Measurements from ENCODE around the gene CCDC85A. TPM values are rescaled to one million over a fixed set of nuclear protein-coding genes. Genes with fewer than 3 reads are reported as not detected.
A peak's percentile ranks its signal among the peaks of the same experiment; 100 is the strongest.

CCDC85A gene
- total and polyA plus RNA-seq, 2 experiments from 2014 or later = 0.21 to 0.24 TPM

DNA sequence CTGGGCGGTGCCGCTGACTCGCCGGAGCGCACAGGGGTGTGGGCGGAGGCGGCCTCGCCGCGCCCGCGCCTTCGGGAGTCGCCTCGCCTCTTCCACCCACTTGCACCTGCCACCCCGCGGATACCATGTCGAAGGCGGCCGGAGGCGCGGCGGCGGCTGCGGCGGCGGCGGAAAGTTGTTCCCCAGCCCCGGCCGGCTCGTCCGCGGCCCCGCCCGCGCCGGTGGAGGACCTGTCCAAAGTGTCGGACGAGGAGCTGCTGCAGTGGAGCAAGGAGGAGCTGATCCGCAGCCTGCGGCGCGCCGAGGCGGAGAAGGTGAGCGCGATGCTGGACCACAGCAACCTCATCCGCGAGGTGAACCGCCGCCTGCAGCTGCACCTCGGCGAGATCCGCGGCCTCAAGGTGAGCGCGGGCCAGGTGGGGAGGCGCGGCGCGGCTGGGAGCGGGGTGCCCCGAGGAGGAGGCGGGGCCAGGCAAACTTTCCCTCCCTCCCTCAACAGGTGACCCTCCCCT is 766 bp downstream of the CCDC85A start (continued):
- TF ChIP-seq, protein P1, sequence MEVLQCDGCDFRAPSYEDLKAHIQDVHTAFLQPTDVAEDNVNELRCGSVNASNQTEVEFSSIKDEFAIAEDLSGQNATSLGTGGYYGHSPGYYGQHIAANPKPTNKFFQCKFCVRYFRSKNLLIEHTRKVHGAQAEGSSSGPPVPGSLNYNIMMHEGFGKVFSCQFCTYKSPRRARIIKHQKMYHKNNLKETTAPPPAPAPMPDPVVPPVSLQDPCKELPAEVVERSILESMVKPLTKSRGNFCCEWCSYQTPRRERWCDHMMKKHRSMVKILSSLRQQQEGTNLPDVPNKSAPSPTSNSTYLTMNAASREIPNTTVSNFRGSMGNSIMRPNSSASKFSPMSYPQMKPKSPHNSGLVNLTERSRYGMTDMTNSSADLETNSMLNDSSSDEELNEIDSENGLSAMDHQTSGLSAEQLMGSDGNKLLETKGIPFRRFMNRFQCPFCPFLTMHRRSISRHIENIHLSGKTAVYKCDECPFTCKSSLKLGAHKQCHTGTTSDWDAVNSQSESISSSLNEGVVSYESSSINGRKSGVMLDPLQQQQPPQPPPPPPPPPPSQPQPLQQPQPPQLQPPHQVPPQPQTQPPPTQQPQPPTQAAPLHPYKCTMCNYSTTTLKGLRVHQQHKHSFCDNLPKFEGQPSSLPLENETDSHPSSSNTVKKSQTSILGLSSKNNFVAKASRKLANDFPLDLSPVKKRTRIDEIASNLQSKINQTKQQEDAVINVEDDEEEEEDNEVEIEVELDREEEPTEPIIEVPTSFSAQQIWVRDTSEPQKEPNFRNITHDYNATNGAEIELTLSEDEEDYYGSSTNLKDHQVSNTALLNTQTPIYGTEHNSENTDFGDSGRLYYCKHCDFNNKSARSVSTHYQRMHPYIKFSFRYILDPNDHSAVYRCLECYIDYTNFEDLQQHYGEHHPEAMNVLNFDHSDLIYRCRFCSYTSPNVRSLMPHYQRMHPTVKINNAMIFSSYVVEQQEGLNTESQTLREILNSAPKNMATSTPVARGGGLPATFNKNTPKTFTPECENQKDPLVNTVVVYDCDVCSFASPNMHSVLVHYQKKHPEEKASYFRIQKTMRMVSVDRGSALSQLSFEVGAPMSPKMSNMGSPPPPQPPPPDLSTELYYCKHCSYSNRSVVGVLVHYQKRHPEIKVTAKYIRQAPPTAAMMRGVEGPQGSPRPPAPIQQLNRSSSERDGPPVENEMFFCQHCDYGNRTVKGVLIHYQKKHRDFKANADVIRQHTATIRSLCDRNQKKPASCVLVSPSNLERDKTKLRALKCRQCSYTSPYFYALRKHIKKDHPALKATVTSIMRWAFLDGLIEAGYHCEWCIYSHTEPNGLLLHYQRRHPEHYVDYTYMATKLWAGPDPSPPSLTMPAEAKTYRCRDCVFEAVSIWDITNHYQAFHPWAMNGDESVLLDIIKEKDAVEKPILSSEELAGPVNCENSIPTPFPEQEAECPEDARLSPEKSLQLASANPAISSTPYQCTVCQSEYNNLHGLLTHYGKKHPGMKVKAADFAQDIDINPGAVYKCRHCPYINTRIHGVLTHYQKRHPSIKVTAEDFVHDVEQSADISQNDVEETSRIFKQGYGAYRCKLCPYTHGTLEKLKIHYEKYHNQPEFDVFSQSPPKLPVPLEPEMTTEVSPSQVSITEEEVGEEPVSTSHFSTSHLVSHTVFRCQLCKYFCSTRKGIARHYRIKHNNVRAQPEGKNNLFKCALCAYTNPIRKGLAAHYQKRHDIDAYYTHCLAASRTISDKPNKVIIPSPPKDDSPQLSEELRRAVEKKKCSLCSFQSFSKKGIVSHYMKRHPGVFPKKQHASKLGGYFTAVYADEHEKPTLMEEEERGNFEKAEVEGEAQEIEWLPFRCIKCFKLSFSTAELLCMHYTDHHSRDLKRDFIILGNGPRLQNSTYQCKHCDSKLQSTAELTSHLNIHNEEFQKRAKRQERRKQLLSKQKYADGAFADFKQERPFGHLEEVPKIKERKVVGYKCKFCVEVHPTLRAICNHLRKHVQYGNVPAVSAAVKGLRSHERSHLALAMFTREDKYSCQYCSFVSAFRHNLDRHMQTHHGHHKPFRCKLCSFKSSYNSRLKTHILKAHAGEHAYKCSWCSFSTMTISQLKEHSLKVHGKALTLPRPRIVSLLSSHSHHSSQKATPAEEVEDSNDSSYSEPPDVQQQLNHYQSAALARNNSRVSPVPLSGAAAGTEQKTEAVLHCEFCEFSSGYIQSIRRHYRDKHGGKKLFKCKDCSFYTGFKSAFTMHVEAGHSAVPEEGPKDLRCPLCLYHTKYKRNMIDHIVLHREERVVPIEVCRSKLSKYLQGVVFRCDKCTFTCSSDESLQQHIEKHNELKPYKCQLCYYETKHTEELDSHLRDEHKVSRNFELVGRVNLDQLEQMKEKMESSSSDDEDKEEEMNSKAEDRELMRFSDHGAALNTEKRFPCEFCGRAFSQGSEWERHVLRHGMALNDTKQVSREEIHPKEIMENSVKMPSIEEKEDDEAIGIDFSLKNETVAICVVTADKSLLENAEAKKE (CRISPR knock-in tag; IDR thresholded peaks at IDR 0.05) = no peak
- TF ChIP-seq, protein P2, sequence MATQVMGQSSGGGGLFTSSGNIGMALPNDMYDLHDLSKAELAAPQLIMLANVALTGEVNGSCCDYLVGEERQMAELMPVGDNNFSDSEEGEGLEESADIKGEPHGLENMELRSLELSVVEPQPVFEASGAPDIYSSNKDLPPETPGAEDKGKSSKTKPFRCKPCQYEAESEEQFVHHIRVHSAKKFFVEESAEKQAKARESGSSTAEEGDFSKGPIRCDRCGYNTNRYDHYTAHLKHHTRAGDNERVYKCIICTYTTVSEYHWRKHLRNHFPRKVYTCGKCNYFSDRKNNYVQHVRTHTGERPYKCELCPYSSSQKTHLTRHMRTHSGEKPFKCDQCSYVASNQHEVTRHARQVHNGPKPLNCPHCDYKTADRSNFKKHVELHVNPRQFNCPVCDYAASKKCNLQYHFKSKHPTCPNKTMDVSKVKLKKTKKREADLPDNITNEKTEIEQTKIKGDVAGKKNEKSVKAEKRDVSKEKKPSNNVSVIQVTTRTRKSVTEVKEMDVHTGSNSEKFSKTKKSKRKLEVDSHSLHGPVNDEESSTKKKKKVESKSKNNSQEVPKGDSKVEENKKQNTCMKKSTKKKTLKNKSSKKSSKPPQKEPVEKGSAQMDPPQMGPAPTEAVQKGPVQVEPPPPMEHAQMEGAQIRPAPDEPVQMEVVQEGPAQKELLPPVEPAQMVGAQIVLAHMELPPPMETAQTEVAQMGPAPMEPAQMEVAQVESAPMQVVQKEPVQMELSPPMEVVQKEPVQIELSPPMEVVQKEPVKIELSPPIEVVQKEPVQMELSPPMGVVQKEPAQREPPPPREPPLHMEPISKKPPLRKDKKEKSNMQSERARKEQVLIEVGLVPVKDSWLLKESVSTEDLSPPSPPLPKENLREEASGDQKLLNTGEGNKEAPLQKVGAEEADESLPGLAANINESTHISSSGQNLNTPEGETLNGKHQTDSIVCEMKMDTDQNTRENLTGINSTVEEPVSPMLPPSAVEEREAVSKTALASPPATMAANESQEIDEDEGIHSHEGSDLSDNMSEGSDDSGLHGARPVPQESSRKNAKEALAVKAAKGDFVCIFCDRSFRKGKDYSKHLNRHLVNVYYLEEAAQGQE (IDR thresholded peaks at IDR 0.05; ENCODE audit: unreplicated experiment) = no peak
- TF ChIP-seq NANOG (IDR thresholded peaks at IDR 0.05; ENCODE audit: borderline replicate concordance) = no peak

DNA sequence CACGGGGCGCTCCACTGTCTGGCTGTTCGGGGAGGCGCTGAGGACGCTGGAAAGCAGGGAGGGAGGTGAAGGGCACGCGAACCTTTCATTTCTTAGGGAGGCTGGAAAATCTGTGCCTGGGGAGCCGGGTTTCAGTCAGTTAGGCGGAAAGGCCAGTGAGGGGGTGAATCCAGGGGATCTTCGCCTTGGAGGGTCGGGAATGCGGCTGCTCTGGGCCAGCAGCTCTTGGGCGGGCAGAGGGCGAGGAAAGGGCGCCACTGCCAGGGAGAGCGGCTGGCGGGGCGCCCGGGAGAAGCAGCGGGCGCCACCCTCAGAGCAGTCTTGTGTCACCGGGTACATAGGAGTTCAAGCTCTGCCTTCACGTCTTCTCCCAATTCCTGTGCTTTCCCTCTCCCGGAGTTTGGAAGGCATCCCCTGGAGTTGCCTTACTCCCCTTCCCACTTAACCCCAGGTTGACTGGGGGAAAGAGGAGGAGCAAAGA is 1.4 kb downstream of the CCDC85A start:
- H2AFZ ChIP-seq = peak overlapping the region; percentile 91; the same call in 1 of the 2 replicates
- Mint-ChIP-seq H3K36me3 (ENCODE audit: low read depth) (no peaks in the 10 kb centered on the region), H3K27me3 (ENCODE audit: insufficient read depth, low read depth, poor library complexity) (peaks cover 77% of the 10 kb centered on the region), H3K4me1 (peaks cover 20% of the 10 kb centered on the region), H3K4me3 (peak overlapping the region; percentile 79), H3K27ac (no peak overlapping the region), H3K9me3 (peaks cover 3% of the 10 kb centered on the region; the same call in 1 of the 3 replicates)
- peak overlapping the region; percentile 70 for H3K4me3 ChIP-seq
- ATAC-seq (peak; percentile 15), DNase-seq (ENCODE audit: low spot score) (peak; percentile 45)
- peaks cover 97% of the 10 kb centered on the region for H3K27me3 ChIP-seq (ENCODE audit: insufficient read depth)
- H3K79me2 ChIP-seq (replicated peaks; ENCODE audit: insufficient read depth) = no peaks in the 10 kb centered on the region
- H3K4me2 ChIP-seq = peak overlapping the region; percentile 90
- H4K20me1 ChIP-seq (replicated peaks; ENCODE audit: insufficient read depth) = peaks cover 21% of the 10 kb centered on the region
- peaks cover 7% of the 10 kb centered on the region for H3K4me1 ChIP-seq (ENCODE audit: insufficient read depth)
- H3F3A ChIP-seq (replicated peaks; ENCODE audit: low read depth) = 0 out of 2 replicates have a peak, but pooled peaks cover 3% of the 10 kb centered on the region
- H3K9me2 ChIP-seq (ENCODE audit: insufficient read depth) = no peaks in the 10 kb centered on the region
- TF ChIP-seq, protein P3, sequence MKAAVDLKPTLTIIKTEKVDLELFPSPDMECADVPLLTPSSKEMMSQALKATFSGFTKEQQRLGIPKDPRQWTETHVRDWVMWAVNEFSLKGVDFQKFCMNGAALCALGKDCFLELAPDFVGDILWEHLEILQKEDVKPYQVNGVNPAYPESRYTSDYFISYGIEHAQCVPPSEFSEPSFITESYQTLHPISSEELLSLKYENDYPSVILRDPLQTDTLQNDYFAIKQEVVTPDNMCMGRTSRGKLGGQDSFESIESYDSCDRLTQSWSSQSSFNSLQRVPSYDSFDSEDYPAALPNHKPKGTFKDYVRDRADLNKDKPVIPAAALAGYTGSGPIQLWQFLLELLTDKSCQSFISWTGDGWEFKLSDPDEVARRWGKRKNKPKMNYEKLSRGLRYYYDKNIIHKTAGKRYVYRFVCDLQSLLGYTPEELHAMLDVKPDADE (IDR thresholded peaks at IDR 0.05) = no peak
- TF ChIP-seq EZH2 (IDR thresholded peaks at IDR 0.05; ENCODE audit: low read depth, unreplicated experiment) = peak; percentile 25
- no peak overlapping the region for H3K27ac ChIP-seq (ENCODE audit: low read depth)
- no peaks in the 10 kb centered on the region for H3K36me3 ChIP-seq (ENCODE audit: insufficient read depth)

Data from GM23338 (cell line).